GM18505 (cell line): ENCODE data around the gene MTHFD1L.

ENCODE experiments used
- ATAC-seq: cut with Tn5 transposase; IDR thresholded peaks from one replicate; pipeline ENCODE4 v1.9.1; 2021; ENCODE audit not compliant: unreplicated experiment
- POLR2A ChIP-seq: IDR thresholded peaks from 4 replicates; pipeline ENCODE4 v1.6.1; 2011; ENCODE audit warnings: borderline replicate concordance; ENCODE audit not compliant: insufficient read depth, insufficient read length; ENCODE audit errors: extremely low read depth

The MTHFD1L gene

DNA sequence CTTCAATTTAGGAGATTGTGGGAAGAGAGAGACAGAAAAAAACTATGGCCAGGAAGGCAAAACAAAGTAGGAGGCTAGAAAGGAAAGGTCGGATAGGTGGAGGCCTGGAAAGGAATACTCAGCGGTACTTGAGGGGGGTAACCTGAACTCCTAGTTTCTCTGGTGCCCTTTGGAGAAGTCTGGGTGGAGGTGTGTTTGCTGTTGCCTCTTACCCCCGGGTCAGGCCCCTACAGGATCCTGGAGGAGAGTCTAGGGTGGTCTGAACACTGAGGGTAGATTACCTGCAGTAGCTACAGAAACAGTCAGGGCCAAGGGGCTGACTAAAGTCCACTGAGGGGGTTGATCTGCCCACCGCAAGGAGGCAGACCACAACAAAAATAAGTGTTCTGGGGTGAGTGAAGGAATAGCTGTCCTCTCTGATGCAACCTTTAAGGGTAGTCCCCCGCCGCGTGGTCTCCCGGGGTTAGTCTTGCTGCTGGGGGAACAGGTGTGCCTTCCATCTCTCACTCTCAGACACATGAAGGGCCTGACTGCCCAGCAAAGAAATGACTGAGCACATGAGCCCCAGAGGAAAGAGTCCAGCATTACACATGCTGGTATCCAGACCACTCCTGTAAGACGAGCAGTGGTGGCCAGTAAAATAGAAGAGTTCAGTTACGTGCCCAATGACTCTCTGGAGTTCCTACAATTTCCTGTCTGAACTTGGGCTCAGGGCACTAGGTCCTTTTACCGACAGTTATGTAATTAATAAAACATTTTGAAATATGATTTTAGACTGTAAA, 59.5 kb downstream of the MTHFD1L start:
- ATAC-seq: no peak
- no peak for TF ChIP-seq POLR2A

DNA sequence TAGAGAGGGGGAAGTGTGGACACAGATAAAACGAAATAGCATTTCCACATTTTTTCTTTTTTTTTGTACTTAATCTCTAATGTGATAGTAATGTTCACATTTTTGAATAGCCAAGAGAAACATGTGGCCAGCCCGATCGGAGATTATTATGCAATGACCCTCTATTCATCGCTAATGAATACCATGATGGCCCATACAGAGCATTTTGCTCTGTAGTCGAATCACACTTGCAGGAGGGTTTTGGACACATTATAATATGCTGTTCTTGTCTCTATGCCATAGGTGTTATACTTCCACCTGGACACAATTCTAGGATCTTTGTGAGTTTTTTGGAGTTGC, 60.1 kb downstream of the MTHFD1L start:
- no peak for ATAC-seq

DNA sequence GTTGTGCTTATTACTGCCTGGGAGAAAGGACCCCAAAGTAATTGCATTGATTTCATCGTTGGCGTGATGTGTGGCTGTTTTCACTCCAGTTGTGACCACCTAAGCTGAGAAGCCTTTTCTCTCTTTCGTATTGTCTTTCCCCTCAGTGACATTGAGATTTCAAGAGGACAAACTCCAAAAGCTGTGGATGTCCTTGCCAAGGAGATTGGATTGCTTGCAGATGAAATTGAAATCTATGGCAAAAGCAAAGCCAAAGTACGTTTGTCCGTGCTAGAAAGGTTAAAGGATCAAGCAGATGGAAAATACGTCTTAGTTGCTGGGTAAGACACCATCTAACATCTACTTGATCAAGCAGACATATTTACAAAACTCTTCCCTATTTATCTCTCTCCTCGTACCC, 60.5 kb downstream of the MTHFD1L start:
- no peak for ATAC-seq
- TF ChIP-seq POLR2A: no peak

More for the DNA sequence above, 60.1 kb downstream of the MTHFD1L start:
- no peak for TF ChIP-seq POLR2A

DNA sequence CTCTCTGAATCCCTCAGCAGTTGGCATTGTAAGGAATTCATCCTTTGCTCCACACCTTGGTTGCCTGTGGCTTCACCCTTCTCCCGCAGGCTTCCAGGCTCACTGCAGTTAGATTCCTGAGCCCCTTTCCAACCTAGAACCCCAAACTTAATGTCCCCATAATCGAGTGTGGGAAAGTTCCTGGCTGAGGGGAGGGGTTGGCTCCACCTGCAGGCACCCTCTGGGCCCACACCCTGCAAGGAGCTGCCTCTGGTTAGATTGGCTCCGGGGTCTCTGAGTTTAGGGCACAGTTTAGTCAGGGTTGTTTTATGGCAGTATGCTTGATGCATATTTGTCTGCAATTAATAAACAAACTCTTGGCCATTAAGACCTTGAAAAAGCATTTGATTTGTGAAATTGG, 63.4 kb downstream of the MTHFD1L start:
- ATAC-seq: no peak
- TF ChIP-seq POLR2A: no peak

DNA sequence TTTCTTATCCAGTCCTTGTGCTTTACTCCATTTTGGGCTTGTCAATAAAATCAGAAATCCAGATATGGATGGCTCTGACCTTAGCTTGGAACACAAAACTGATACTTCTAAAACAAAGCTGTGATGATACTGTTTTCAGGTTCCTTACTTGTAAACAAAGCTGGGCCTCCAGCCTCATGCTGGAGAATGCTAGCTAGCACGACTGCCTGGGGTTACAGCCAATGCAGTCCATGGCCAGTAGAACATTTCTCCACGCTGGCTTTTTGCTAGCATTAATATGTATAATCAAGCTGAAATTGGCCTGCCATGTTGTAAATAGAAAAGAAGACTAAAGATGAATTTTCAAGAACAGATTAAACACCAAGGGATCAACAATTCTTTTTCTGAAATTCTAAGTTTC, 63.9 kb downstream of the MTHFD1L start:
- no peak for ATAC-seq
- TF ChIP-seq POLR2A: no peak

DNA sequence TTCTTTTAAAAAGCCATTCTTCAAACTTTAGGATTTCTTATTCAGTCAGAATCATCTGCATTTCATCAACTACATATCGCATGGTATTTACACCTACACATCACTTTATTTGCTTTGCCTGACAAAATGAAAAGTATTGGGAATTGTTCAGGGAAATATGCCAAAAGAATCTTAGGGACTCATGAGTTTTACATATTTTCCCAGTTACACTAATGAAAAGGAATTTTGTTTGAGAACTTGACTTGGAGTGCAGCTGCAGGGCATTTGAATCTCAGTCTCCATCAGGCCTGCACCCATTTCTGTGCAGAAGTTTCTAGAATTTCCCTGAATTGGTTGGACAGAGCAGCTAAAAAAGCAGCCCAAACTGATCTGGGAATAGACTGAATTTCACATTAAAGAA, 65.3 kb downstream of the MTHFD1L start:
- ATAC-seq: no peak

DNA sequence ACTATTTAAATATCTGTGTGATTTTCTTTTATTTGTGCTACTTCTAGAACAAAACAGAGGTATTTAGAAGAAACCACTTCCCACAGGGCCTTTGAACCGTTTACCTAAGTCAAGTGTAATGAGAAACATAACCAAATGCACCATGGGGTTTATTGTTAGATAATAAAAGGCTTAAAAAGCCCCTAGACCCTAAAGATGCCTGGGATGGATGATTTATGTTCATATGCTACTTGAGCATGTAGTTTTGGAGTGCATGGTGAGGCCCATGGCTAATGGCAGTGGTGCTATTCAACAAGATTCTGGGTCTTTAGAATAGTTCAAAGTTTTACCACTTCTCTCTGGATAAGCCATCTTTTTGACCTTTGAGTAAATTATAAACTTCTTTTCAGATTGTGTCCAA, 65.9 kb downstream of the MTHFD1L start:
- TF ChIP-seq POLR2A: no peak
- no peak for ATAC-seq

More for the DNA sequence above, 65.3 kb downstream of the MTHFD1L start:
- TF ChIP-seq POLR2A: no peak

DNA sequence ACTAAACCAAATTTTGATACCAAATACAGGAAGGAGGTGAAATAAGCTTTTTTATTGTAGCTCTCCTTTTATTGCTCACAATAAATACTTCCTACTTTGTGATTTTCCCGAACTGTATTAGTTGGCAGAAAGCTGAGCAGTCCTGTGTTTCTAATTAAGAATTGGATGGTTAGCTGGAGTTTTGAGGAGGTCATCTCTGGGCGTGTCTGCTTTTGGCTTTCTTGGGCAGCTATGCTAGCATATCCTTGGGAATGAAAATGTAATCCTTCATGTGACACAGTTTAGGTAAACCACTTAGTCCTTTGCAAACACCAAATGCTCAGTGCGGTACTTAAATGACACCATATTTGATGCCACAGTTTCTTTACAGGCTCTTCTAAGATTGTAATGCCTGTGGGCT, 67.5 kb downstream of the MTHFD1L start:
- no peak for ATAC-seq
- TF ChIP-seq POLR2A: no peak

DNA sequence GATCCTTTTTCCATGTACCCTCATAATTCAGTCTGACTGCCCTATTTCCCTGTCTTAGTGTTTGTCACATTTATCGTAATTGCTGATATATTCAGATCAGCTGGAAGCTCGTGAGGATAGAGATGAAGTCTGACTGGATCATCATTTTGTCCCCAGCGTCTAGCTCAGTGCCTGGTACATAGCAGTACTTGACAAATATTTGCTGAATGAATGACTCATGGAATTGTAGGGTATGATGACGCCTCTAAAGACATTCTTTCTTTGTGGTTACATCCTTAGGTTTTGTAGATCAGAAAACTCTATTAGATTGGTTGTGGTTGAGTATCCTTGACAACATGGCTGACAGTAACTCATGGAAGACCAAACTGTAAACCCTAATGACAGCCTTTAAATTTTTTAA, 68.9 kb downstream of the MTHFD1L start:
- ATAC-seq: no peak
- TF ChIP-seq POLR2A: no peak

DNA sequence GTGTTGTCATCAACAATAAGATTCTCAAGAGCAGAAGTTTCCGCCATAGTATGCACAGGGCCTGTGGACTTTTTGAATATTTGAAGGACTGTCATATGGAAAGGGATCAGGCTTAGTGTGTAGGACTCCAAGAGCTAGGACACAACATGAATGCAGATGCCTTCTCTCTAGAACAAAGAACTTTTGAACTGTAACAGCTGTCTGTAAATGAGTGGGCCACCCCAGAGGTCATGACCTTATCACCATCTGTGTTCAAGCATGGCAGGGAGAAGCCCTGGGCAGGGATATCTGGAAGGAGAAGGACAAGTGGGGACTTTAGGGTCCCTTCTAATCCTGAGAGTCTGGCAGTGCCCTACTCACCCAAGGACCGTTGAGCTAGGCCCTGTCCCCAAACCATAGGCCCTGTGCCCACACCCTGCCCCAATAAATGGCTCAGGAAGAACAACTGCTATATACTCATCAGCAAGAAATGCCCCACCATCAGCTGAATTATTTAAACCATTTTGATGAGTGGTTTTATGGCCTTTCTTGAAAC, 70.6 kb downstream of the MTHFD1L start:
- no peak for TF ChIP-seq POLR2A
- no peak for ATAC-seq

DNA sequence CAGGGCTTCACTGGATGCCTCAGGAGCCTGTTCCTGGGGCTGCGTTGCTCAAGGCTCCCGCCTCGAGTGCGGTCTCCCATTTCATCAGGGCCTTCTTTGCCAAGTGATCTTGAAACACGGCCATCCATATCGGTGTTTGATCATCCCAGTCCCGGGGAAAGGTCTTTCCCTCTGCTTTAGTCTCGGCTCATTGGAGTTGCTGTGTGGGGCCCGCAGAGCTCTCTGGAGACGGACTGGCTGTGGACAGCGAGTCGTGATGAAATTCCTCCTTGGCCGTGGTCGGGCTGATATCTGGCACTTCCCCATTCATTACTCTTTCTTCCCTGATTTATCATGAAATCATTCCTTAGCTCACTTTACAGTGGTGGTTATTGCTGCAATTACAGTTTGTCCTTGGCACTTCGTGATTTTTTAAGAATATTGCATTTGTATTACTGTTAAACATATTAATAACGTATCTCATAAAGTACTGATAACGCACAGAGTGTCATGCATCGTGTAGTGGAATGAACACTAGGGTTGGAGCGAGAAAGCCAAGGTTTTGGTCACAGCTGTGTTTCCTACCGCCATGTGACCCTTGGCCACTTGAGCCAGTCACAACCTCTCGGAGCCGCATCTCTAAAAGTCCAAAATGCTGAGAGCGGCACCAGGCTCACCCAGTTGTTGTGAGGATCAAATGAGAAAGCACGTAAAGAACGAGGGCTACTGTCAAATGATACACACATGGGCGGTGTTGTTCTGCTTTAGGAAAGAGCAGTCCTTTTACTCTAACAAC, 71.8 kb downstream of the MTHFD1L start:
- ATAC-seq: no peak
- TF ChIP-seq POLR2A: no peak

DNA sequence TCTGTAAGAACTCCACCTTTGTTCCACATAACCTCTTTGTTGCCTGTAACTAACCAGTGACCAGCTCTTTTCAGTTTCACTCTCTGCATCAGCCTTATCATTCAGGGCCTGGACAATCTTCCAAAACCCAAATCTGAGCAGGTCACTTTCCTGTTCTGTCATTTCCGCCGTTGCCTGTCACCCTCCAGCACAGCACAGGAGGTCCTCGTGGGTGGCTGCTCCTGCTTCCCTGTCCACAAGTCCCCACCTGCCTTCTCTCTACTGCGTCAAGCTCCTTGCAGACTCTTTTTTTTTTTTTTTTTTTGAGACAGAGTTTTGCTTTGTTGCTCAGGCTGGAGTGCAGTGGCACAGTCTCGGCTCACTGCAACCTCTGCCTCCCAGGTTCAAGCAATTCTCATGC, 73.9 kb downstream of the MTHFD1L start:
- no peak for TF ChIP-seq POLR2A
- ATAC-seq: no peak

DNA sequence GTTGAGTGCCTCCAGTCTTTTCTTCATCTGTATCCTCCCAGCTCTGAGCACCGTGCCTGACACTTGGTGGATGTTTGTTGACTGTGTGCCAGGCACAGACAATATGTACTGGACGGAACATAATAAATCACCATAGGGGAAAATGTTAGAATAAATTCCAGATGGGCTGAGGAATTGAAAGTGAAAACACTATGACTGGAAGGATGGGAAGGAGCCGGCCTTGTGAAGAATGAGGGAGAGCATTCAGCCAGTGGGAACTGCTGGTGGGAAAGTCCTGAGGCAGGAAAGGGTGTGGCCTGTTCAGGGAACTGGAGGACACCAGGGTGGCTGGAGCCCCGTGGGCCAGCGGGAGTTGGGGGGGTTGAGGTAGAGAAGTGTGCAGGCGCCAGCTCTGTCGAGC, 75.4 kb downstream of the MTHFD1L start:
- no peak for TF ChIP-seq POLR2A
- no peak for ATAC-seq

DNA sequence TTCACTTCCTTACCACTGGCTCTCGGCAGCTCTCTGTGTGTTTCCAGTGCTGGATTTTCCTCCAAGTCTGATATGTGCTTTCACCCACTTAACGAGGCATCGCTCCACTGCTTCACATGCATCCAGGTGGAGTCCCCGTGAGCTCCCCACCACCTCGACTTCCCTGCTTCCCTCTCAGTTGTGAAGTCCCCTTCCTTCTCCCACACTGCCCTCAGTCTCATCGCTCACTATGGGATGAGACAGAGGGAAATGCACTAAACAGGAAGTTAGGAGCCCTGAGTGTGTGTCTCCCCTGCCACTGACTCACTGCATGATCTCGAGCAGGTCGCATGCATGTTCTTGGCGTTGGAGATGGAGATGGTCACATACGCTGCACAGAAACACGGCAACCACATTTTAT, 84.0 kb downstream of the MTHFD1L start:
- TF ChIP-seq POLR2A: no peak
- no peak for ATAC-seq

DNA sequence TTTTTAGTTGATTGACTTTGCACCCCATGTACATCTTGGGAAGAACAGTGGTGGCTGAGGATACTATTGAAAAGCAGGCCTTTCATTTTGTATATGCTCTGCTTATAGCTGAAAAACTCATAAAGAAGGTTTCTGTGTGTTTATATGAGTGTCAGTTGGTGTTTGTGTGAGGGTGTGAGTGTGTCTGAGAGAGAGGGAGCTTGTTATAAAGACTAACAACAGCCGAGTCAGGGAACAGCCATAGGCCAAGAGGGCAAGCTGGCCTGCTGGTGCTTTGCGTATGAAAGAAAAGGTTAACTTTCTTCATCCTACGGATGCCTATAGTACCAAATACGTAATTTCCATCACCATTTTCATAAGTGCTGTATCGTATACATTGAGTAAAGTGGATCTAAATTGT, 88.3 kb downstream of the MTHFD1L start:
- no peak for TF ChIP-seq POLR2A
- ATAC-seq: no peak

DNA sequence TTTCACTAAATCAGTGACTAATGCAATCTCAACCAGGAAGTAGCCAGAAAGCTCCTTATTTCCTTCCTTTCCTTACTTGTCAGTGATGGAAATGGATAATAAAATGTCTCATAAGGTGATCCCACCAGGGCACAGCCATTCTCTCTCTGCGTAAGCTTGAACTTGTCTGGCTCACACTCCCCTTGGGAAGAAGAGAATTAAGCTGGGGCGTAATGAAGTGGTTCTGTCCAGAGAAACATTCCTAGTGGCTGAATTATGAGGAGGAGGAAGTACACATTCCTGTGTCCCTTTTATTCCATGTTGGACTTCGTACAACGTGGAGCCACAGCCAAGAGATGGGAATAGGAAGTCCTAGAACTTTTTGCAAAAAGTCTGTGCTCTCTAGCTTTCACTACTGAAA, 93.7 kb downstream of the MTHFD1L start:
- ATAC-seq: no peak
- no peak for TF ChIP-seq POLR2A
